MM.1S (cell line): ENCODE results near the gene LRP5.
"Not testable (repeated sequence)": the region's sequence is repeated elsewhere in the genome, so short reads cannot be mapped to it uniquely, and the experiment has no call there.

ENCODE experiments used
- DNase-seq: peaks from one replicate; pipeline ENCODE4 v3.0.0-alpha.2; 2015
- H2AFZ ChIP-seq: fragments of 300-600 bp; sonication (generic); 2 replicates; pipeline ENCODE4 v1.6.0; 2016; ENCODE audit warnings: antibody characterized with exemption, low read length
- H3F3A ChIP-seq: fragments of 300-600 bp; sonication (generic); 2 replicates; pipeline ENCODE4 v1.6.1; 2016; ENCODE audit warnings: mild to moderate bottlenecking, antibody characterized with exemption, low read length, moderate library complexity, mixed read lengths; ENCODE audit not compliant: insufficient read depth
- H3K27ac ChIP-seq: fragments of 300-600 bp; sonication (generic); 2 replicates; pipeline ENCODE4 v1.5.1; 2016; ENCODE audit warnings: mild to moderate bottlenecking, low read length
- H3K27me3 ChIP-seq: fragments of 300-600 bp; sonication (generic); replicated peaks from 2 replicates; pipeline ENCODE4 v1.6.0; 2016; ENCODE audit warnings: low read length; ENCODE audit not compliant: insufficient read depth
- H3K36me3 ChIP-seq: fragments of 300-600 bp; sonication (generic); replicated peaks from 2 replicates; pipeline ENCODE4 v1.6.1; 2016; ENCODE audit warnings: mild to moderate bottlenecking, low read length, mixed read lengths; ENCODE audit not compliant: insufficient read depth
- H3K4me1 ChIP-seq: fragments of 300-600 bp; sonication (generic); 2 replicates; pipeline ENCODE4 v1.6.1; 2016; ENCODE audit warnings: low read length, mixed read lengths
- H3K4me2 ChIP-seq: fragments of 300-600 bp; sonication (generic); 2 replicates; pipeline ENCODE4 v1.6.0; 2016; ENCODE audit warnings: low read depth, low read length
- H3K4me3 ChIP-seq: fragments of 300-600 bp; sonication (generic); 2 replicates; pipeline ENCODE4 v1.5.1; 2016; ENCODE audit warnings: low read length, mixed read lengths
- H3K79me2 ChIP-seq: fragments of 300-600 bp; sonication (generic); 2 replicates; pipeline ENCODE4 v1.6.1; 2016; ENCODE audit warnings: mixed run types, low read length, mixed read lengths
- H3K9ac ChIP-seq: fragments of 300-600 bp; sonication (generic); 2 replicates; pipeline ENCODE4 v1.6.1; 2016; ENCODE audit warnings: low read length, mixed read lengths
- H3K9me2 ChIP-seq: fragments of 300-600 bp; sonication (generic); replicated peaks from 2 replicates; pipeline ENCODE4 v1.6.1; 2016; ENCODE audit warnings: mild to moderate bottlenecking, low read length, mixed read lengths; ENCODE audit not compliant: insufficient read depth
- H3K9me3 ChIP-seq: fragments of 300-600 bp; sonication (generic); replicated peaks from 2 replicates; pipeline ENCODE4 v1.6.1; 2016; ENCODE audit warnings: mild to moderate bottlenecking, low read length, mixed read lengths; ENCODE audit not compliant: insufficient read depth
- H4K20me1 ChIP-seq: fragments of 300-600 bp; sonication (generic); 2 replicates; pipeline ENCODE4 v1.6.1; 2016; ENCODE audit warnings: mild to moderate bottlenecking, low read length, moderate library complexity, mixed read lengths; ENCODE audit not compliant: insufficient read depth
- EZH2 ChIP-seq: fragments of 300-600 bp; sonication (generic); optimal IDR thresholded peaks from 2 replicates; pipeline ENCODE3; 2017; ENCODE audit warnings: low read depth, mild to moderate bottlenecking, antibody characterized with exemption, low read length, mixed read lengths
- EZH2phosphoT487 ChIP-seq: fragments of 300-600 bp; sonication (generic); IDR thresholded peaks from 2 replicates; pipeline ENCODE4 v1.6.1; 2018; ENCODE audit warnings: antibody characterized with exemption, low read length
- TF ChIP-seq, protein P1 (sequence below): fragments of 300-600 bp; sonication (generic); IDR thresholded peaks from 2 replicates; pipeline ENCODE4 v1.5.1; 2016; ENCODE audit warnings: antibody characterized with exemption, low read length, mixed read lengths

Gene LRP5

DNA sequence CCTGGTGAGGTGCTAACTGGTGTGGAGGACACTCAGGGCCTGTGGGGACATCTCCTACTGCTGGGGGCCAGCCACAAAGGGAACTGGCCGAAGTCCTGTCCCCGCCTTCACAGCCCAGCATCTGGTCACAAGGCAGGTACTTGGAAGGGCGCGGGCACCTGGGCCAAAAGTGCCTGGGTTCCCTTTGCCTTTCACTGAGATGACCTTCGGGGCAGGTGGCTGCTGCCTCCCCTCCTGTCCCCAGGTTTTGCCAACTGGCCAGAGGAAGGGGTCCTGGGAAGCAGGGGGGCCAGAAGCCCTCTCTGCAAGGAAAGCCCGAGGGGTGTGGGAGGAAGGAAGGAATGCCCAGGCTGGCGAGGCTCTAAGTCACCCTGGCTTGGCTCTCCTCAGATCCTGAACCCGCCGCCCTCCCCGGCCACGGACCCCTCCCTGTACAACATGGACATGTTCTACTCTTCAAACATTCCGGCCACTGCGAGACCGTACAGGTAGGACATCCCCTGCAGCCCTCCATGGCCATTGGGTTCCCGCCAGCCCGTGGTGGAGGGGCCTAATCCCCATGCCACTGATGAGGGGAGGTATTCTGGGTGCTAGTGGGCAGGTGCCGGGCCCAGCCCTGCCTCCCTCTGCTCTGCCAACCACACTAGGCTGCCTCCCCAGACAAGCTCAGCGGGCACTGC is 133.8 kb downstream of the LRP5 start:
- Histone ChIP-seq H3K27me3 (no peaks in the 10 kb centered on the region), H4K20me1 (no peaks in the 10 kb centered on the region), H2AFZ (no peak overlapping the region), H3F3A (no peaks in the 10 kb centered on the region), H3K79me2 (no peaks in the 10 kb centered on the region), H3K27ac (no peak overlapping the region), H3K9me2 (no peaks in the 10 kb centered on the region), H3K36me3 (no peaks in the 10 kb centered on the region), H3K4me3 (no peak overlapping the region), H3K9ac (no peak overlapping the region), H3K4me1 (no peaks in the 10 kb centered on the region), H3K9me3 (no peaks in the 10 kb centered on the region), H3K4me2 (no peak overlapping the region)
- TF ChIP-seq, protein P1, sequence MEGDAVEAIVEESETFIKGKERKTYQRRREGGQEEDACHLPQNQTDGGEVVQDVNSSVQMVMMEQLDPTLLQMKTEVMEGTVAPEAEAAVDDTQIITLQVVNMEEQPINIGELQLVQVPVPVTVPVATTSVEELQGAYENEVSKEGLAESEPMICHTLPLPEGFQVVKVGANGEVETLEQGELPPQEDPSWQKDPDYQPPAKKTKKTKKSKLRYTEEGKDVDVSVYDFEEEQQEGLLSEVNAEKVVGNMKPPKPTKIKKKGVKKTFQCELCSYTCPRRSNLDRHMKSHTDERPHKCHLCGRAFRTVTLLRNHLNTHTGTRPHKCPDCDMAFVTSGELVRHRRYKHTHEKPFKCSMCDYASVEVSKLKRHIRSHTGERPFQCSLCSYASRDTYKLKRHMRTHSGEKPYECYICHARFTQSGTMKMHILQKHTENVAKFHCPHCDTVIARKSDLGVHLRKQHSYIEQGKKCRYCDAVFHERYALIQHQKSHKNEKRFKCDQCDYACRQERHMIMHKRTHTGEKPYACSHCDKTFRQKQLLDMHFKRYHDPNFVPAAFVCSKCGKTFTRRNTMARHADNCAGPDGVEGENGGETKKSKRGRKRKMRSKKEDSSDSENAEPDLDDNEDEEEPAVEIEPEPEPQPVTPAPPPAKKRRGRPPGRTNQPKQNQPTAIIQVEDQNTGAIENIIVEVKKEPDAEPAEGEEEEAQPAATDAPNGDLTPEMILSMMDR: no peak
- no peak for TF ChIP-seq EZH2phosphoT487
- TF ChIP-seq EZH2: no peak
- no peak for DNase-seq

GRCh38 chr11:68447015-68447801 is 134.8 kb downstream of the LRP5 start:
- Histone ChIP-seq H3K79me2 (no peaks in the 10 kb centered on the region), H3K4me1 (no peaks in the 10 kb centered on the region), H2AFZ (peak overlapping the region; percentile 10; the same call in 1 of the 2 replicates), H3K27me3 (no peaks in the 10 kb centered on the region), H3K9me3 (no peaks in the 10 kb centered on the region), H3K36me3 (no peaks in the 10 kb centered on the region), H3K9me2 (no peaks in the 10 kb centered on the region), H3K27ac (no peak overlapping the region), H3K4me3 (no peak overlapping the region), H4K20me1 (no peaks in the 10 kb centered on the region), H3F3A (no peaks in the 10 kb centered on the region), H3K4me2 (no peak overlapping the region), H3K9ac (no peak overlapping the region)
- TF ChIP-seq, protein P1: peak; percentile 89
- TF ChIP-seq EZH2: no peak
- DNase-seq: peak; percentile 56

DNA sequence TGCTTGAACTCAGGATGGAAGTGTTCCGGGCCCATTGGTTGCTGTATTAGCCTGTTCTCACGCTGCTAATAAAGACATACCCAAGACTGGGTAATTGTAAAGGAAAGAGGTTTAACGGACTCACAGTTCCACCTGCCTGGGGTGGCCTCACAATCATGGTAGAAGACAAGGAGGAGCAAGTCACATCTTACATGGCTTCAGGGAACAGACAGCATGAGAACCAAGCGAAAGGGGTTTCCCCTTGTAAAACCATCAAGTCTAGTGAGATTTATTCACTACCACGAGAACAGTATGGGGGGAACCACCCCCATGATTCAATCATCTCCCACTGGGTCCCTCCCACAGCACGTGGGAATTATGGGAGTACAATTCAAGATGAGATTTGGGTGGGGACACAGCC is 135.5 kb downstream of the LRP5 start:
- not testable (repeated sequence) for H3K9ac ChIP-seq, H2AFZ ChIP-seq, DNase-seq

GRCh38 chr11:68448604-68449011 is 136.2 kb downstream of the LRP5 start:
- H3K4me1 ChIP-seq: no peaks in the 10 kb centered on the region
- H4K20me1 ChIP-seq: no peaks in the 10 kb centered on the region
- no peak overlapping the region for H3K9ac ChIP-seq
- H3K27me3 ChIP-seq: no peaks in the 10 kb centered on the region
- H3F3A ChIP-seq: no peaks in the 10 kb centered on the region
- no peak for DNase-seq
- no peaks in the 10 kb centered on the region for H3K9me2 ChIP-seq
- H3K4me2 ChIP-seq: no peak overlapping the region
- H3K27ac ChIP-seq: no peak overlapping the region
- TF ChIP-seq, protein P1: no peak
- TF ChIP-seq EZH2: no peak
- H3K79me2 ChIP-seq: no peaks in the 10 kb centered on the region
- no peaks in the 10 kb centered on the region for H3K9me3 ChIP-seq
- no peak overlapping the region for H3K4me3 ChIP-seq
- no peak overlapping the region for H2AFZ ChIP-seq
- H3K36me3 ChIP-seq: no peaks in the 10 kb centered on the region

More for the DNA sequence above, 135.5 kb downstream of the LRP5 start:
- H3K27ac ChIP-seq, H3K9me3 ChIP-seq, H3K4me3 ChIP-seq, H3F3A ChIP-seq, H4K20me1 ChIP-seq, H3K27me3 ChIP-seq, H3K9me2 ChIP-seq, H3K36me3 ChIP-seq, H3K4me2 ChIP-seq, H3K79me2 ChIP-seq, H3K4me1 ChIP-seq: not testable (repeated sequence)
